CD4-positive, alpha-beta T cell treated with Interferon alpha-2 for 1 hour (primary cell): ENCODE results near the gene COX6A1.
A peak's percentile ranks its signal among the peaks of the same experiment; 100 is the strongest.
"Not testable (repeated sequence)": the region's sequence is repeated elsewhere in the genome, so short reads cannot be mapped to it uniquely, and the experiment has no call there.

Experiments
- DNase-seq, 2 donors: peaks; one replicate each; pipeline ENCODE4 v3.0.0-alpha.2; 2020 to 2022

The COX6A1 gene

DNA sequence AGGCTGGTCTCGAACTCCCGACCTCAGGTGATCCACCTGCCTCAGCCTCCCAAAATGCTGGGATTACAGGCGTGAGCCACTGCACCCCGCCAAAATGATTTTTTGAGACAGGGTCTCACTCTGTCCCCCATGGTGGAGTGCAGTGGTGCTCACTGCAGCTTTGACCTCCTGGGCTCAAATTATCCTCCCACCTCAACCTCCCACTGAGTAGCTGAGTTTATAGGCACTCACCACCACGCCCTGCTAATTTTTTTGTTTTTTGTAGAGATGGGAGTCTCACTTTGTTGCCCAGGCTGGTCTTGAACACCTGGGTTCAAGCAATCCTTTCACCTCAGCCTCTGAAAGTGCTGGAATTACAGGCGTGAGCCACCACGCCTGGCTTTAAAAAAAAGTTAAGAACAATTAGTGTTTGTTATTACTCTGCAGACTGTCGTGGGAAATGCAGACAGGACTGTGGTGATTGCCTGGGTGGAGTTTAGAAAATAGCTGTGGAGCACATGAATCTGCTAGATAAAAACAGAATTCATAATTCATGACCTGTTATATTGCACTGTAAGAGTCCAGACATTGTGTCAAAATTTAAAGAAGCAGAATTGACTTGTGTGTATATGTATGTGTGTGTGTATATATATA is 9.2 kb upstream of the COX6A1 start:
- DNase-seq = no peak

DNA sequence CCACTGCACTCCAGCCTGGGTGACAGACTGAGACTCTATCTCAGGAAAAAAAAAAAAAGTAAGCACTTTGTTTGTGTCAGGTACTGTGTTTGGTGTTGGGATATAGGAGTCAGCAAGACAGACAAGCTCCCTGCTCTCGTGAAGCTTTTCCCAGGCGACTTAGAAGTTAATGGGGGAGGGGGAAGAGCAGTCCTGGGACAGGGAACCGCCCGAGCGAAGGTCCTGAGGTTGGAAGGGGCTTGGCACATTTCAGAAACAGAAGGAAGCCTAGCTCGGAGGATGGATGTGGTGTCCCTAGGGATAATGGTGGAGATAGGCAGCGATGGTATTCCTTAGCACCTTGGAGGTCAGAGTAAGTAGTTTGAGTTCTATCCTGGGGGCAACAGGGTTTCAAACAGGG is 8.5 kb upstream of the COX6A1 start:
- no peak for DNase-seq

DNA sequence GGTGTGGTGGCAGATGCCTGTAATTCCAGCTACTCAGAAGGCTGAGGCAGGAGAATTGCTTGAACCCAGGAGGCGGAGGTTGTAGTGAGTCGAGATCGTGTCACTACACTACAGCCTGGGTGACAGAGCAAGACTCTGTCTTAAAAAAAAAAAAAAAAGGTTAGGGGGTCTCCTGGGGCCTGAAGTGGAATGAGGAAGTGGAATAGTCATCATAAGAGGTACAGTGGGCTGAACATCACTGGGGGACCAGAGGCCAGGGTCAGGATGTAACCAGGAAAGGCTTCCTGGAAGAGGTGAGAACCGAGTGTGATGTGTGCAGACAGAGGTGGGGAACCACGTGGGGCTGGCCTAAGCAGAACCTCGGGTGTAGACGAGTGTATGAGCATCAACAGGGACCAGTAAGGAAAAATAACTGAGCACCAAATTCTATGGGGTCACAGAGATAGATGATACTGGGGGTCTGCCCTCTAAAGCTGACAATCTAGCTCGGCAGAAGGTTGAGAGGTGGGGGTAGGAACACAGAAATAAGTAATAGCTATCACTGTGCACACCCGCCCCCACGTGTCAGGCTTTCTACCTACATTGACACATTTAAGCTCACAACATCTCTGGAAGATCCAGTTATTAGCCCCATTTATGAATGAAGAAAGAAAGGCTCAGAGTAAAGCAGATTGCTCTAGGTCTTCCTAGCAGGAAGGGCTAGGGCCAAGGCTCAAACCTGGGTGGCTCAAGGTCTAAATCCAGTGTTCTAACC is 5.0 kb upstream of the COX6A1 start:
- DNase-seq = no peak

DNA sequence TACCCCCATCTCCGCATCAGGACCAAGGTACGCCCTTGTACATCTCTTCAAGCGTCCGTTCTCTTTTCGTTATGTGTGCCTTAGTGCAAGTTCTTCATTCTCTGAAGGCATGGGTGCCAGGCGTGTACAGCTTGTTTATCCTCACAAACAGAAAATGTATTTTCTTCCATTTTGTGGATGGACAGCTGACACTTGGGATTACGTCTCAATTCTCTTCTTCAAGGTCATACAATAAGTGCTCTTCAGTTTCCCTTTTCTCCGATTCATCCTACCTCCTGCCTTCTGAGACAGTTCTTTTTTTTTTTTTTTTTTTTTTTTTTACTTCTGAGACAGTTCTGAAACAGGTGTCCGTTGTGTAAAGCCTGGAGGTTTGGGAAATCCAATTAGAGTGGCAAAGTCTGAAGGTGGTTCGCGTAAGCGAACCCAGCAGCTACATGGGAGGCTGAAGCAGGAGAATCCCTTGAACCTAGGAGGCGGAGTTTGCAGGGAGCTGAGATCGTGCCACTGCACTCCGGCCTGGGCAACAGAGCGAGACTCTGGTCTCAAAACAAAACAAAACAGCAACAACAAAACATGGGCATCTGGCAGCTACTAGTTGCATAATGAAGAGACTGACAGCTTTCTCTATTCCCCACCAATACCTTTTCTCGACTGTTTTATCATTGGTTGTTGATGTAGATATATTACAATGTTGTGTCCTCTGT is 734 bp downstream of the COX6A1 start:
- no peak for DNase-seq

DNA sequence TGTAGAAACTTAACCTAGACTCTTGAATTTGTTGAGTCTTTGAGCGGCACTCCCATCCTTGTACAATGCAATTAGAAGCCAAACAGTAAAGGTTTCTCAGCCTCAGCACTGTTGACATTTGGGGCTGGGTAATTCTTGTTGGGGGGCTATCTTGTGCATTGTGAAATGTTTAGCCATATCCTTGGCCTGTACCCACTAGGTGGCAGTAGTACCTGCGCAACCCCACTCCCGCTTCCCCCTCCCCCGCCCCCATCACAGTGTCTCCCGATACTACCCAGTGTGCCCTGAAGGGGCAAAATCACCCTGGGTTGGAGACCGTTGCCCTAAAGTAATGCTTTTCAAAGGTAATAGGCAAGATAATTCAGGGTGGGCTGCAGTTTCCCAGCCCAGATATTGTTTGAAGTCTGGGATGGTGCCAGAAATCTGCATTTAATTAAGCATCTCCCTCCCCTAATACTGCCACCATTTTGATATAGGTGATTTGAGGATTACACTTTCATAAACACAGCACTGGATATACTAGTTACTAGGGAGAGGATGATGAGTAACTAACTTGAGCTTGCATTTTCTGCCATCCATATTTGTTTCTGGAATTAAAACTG is 1.8 kb downstream of the COX6A1 start:
- DNase-seq = peak; percentile 83 to 86

DNA sequence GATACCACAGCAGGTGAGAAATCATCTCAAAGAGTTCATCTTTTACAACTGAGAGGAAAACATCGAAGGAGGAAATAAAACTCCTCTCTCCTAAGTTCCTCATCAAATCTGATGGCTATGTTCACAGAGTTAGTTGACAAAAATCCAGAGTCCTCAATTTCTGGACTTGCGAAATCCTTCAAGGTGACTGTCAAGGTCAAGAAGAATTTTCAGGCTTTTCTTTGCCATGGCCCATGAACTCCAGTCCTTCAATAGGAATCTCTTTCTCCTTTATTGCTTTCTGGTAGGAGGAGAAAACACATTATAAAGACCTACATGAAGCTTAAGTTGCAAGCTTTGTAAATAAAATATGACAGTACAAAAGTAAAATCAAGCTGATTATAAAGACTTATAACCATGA is 6.8 kb downstream of the COX6A1 start:
- DNase-seq = no peak

DNA sequence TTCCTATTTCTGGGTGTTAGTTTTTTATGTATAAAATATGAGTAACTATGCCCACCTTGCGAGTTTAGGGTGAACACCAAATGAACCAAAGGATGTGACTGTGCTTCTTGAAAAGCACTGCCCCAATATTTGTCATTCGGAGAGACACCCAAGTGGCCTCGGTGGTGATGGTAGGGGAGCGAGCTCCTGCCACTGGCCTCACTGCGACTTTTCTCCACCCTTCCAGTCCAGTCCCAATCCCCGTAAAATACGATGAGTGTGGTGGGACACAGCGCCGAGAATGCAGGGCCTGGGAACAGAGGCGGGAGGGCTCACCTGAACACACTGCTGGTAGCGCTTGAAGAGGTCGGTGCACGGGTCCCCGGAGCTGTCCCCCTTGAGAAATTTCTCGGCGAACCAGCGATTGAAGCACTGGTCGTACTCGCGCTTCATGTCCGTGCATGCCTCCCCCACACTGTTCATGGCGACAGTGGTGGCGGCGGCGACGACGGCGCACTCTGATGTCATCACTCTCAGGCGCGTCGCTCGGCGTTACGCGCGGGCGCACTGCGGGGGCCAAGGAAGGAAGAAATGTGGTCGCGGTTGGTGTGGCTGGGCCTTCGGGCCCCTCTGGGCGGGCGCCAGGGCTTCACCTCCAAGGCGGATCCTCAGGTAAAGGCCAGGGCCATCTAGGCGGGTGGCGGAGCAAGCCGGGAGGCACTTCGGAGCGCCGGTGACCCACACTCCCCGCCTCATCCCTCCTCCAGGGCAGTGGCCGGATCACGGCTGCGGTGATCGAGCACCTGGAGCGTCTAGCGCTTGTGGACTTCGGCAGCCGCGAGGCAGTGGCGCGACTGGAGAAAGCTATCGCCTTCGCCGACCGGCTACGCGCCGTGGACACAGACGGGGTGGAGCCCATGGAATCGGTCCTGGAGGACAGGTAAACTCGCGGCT is 8.3 kb downstream of the COX6A1 start, which contains the start of the genes GATC and TRIAP1:
TSS of gene GATC (plus strand) at position 534 of the 933 bp plus-strand sequence. CDS start at position 571, 37 bp downstream.
TSS of gene TRIAP1 (minus strand) at position 474 of the 933 bp plus-strand sequence. CDS start at position 462, 12 bp downstream.
- DNase-seq = peak; percentile 82 to 91

DNA sequence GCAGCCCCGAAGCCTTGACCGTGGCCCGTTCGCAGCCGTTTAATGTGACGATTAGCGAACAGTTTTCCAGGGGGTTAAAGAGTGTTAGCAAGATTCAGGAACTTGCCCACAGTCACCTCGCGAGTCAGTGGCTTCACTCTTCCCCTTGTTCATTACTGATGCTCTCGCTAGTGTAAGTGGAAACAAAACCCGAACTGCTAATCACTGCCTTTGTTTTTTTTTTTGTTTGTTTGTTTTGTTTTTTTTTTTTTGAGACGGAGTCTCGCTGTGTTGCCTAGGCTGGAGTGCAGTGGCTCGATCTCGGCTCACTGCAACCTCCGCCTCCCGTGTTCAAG is 8.9 kb downstream of the COX6A1 start:
- DNase-seq = not testable (repeated sequence)

DNA sequence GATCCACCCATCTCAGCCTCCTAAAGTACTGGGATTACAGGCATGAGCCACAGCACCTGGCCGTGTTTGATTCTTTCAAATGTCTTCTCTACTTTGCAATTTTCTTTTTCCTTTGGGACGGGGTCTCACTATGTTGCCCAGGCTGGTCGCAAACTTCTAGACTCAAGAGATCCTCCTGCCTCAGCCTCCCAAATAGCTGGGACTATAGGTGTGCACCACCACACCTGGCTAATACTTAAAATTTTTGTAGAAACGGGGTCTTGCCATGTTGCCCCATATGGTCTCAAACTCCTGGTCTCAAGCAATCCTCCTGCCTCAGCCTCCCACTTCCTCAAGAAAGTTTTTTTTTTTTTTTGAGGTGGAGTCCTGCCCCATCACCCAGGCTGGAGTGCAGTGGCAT is 10.1 kb downstream of the COX6A1 start:
- no peak for DNase-seq

DNA sequence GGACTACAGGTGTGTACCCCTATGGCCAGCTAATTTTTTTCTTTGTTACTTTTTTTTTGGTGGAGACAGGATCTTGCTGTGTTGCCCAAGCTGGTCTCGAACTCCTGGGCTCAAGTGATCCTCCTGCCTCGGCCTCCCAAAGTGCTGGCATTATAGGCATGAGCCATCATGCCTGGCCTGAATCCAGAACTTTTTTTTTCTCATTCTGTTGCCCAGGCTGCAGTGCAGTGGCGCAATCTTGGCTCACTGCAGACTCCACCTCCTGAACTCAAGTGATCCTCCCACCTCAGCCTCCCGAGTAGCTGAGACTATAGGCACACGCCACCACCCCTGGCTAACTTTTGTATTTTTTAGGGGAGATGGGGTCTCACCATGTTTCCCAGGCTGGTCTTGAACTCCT is 14.6 kb downstream of the COX6A1 start:
- DNase-seq = not testable (repeated sequence)

DNA sequence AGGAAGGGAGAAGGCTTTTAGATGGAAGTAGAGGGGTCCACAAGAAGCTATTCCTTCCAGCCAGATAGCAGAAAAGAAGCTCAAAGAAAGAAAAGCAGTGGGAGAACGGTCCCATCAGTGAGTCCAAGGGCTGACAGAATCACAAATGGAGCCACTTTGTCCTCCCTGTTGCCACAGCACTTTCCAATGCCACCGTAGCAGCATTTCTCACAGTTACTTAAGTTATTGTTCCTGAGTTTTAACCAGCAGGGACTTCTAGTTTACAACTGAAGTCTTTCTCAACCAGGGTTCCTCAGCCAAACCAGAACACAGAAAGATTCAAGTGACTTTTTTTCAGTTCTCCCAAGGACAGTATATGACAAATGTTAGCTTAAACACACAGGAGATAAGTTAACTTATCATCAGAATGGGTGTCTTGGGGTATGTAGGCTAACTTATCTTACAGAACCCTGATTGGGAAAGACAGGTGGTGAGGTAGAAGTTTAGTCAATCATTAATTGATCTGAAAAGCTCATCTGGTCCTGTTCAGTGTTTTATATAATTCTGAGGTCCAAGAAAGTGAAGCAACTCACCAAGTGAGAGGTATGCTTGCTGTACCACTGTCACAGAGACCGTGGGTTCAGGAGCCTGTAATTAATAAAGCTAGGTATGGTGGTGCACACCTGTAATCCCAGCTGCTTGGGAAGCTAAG is 15.3 kb downstream of the COX6A1 start:
- no peak for DNase-seq

DNA sequence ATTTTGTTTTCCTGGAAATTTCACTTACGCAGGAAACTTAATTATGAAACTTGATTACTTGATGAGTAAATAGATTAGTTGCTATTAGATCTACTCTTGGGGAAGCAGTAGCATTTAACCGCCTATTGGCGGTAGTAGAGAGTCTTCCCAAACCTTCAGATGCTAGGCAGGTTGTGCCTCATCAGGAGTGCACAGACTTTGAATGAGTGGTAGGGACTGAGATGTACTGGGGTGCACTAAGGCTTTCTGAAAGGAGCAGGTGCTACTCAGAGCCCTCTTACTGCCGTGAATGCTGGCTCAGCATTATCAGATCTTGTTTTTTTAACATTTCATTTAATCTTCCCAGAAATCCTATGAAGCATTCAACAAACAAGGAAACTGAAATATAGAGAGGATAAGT is 16.1 kb downstream of the COX6A1 start:
- DNase-seq = peak; percentile 28 to 66

DNA sequence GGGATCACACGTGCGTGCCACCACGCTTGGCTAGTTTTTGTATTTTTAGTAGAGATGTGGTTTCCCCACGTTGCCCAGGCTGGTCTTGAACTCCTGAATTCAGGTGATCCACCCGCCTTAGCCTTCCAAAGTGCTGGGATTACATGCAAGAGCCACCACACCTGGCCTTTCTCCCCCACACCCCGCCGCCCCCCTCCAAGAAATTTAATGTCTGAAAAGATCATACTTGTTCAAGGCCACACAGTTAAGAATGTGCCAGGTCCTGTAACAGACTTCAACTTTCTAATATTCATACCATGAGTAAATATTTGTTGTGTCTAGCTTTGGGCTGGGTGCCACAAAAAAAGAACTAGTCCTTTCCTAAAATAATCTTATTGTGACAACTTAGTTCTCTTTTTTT is 17.4 kb downstream of the COX6A1 start:
- no peak for DNase-seq

DNA sequence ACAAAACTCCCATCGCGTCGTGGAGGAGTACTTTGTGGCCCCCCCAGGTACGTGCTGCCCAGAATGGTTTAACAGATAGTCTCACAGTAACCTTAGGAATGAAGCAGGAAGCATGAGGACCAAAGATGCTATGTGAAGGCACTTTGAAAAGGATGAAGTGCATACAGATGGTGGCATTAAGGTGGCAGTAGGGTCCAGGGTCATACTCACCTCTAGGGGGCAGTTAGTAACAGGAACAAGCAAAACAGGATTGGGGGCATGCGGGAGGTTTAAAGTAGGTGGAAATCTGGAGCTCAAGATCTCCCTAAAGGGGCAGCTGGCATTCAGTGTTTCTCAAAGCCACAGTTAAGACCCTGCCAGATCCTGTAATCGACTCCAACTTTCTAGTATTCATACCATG is 19.2 kb downstream of the COX6A1 start:
- peak in 1 of 2 donors; percentile 24 for DNase-seq

DNA sequence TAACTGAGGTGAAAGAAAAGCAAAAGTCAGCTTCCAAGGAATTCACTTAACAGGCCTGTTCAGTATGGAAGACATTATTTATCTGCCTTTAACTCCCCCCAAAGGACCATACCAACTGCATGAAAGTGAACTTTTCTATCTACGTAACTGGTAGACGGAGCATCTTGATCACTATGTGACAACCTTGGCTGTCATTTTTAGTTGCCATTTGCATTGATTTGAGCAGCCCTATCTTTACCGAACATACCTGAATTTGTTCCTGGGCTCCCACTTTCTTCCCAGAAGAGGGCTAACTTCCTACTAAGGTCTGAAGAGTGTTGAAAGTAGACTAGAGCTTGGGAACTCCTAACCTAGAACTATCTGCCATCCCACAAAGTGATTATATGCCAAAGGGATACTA is 22.2 kb downstream of the COX6A1 start:
- DNase-seq = no peak

DNA sequence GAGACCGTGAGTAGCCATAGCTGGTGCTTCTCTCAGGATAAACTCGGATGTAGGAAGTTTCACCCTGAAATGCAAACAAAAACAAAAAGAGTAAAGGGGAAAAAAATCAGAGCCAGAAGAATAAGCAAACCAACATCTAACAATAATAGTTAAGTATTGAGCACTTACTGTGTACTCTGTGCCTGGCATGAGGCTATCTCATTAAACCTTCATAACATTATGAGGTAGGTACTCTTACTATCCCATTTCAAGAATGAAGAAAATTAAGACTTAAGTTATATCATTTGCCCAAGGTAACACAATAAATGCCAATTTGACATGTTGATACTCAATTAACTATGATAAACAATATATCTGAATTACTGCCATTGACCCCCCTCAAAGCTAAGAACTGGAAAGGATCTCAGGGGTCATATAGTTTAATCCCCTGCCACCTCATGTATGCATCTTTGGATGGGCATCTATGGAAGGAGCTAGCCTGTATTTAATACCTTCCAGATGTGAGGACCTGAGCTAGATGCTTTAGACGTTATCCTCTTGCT is 24.3 kb downstream of the COX6A1 start:
- no peak for DNase-seq

DNA sequence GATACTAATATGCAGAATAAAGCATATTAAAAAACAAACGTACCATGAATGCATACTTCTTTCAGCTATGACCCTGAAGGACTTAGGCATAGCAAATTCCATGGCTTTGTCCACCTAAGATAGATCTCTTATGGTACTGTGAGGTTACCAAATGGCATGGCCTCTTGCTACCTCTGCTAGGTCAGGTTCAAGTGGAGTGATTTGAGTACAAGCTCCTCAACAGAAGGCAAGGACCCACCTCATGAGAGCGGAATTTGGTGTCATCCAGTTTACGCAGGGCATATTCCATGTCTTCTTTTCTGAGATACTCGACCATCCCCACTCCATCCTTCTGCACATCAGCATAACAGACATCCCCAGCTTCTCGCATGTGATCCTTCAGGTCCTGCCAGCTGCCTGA is 25.8 kb downstream of the COX6A1 start:
- DNase-seq = no peak

DNA sequence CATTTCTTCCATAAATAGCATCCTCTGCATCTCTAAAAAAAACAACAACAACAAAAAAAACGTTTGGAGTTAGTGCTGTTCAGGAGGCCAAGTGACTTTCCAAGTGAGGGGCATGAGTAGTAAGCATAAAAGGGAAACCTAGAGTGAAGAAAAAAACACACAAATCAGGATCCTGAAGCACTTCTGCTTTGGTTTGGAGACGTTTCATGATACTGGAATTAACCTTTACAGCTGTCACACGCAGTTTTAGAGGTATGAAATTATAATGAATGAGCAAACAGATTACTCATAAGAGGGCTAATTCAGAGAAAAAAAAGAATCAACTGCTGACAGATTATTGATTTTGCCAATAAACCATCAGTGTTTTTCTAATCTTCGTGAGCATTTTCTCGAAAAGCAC is 27.8 kb downstream of the COX6A1 start:
- no peak for DNase-seq

DNA sequence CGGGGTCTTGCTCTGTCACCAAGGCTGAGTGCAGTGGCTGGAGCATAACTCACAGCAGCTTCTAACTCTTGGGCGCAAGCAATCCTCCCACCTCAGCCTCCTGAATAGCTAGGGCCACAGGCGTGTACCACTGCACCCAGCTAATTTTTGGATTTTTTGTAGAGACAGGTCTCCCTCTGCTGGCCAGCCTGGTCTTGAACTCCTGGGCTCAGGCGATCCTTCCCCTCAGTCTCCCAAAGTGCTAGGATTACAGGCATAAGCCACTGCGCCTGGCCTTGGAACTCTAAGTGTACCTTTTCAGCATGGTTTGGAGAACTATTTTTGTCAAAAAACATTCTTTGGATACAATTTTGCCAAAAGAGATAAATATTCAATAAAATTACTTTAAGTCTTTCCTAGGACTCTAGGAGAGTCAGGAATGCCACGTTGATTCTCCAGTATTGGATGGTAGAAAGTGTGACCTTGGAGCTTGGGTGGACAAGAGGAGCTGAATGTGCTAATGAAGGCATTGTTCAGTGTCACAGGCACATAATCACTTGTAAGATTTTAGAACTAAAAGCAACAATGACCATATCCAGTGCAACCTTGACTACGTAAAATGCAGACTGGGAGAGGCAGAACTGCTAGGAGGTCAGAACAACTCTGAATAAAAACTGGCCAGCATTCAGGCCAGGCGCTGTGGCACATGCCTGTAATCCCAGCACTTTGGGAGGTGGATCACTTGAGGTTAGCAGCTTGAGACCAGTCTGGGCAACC is 28.8 kb downstream of the COX6A1 start:
- DNase-seq = peak; percentile 39 to 65

DNA sequence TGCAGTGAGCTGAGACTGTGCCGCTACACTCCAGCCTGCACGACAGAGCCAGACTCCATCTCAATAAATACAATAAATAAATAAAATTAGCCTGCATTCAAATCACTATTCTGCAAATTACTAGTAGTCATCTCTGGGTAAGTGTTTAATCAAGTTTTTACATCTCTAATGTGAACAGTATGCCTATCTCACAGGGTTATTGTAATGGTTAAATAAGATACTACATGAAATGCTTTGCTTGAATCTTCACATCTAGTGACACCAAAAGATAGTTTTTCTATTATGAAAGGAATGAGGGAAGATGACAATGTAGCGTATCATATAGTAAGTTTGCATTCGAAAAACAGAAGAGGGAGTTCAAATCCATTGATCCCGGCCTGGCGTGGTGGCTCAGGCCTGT is 29.5 kb downstream of the COX6A1 start:
- no peak for DNase-seq
